ENCODE measurements around the gene TTC9.
A peak's percentile ranks its signal among the peaks of the same experiment; 100 is the strongest.

GRCh38 chr14:70660967-70661893 lies 19.5 kb downstream of the TTC9 start:
- peak; percentile 57 for TF ChIP-seq CTCF (conservative IDR thresholded peaks at IDR 0.05; ENCODE audit: low read length)
- no peak for TF ChIP-seq EZH2phosphoT487 (IDR thresholded peaks at IDR 0.05; ENCODE audit: borderline replicate concordance)

Measured in Loucy (cell line).